HL-60 (cell line): ENCODE measurements around the gene TRPV4.

Experiments
- CTCF ChIP-seq: IDR thresholded peaks from one replicate; pipeline ENCODE4 v1.5.1; 2011; ENCODE audit warnings: low read length, control low read depth, inconsistent platforms; ENCODE audit not compliant: insufficient read depth
- GABPA ChIP-seq: IDR thresholded peaks from 2 replicates; pipeline ENCODE4 v1.6.1; 2012; ENCODE audit warnings: low read depth
- POLR2AphosphoS5 ChIP-seq: IDR thresholded peaks from 2 replicates; pipeline ENCODE4 v1.6.1; 2012; ENCODE audit warnings: low read depth
- REST ChIP-seq: IDR thresholded peaks from 2 replicates; pipeline ENCODE4 v1.6.1; 2012; ENCODE audit warnings: low read depth; ENCODE audit not compliant: insufficient replicate concordance
- SPI1 ChIP-seq: IDR thresholded peaks from 2 replicates; pipeline ENCODE4 v1.6.1; 2012; ENCODE audit warnings: low read depth, mild to moderate bottlenecking, borderline replicate concordance

GRCh38 chr12:109800536-109800935 is 32.7 kb downstream of the TRPV4 start:
- TF ChIP-seq CTCF (no peak), REST (no peak), POLR2AphosphoS5 (no peak), GABPA (no peak), SPI1 (no peak)
